Transverse colon (tissue), 4 donors: Measurements from ENCODE around the gene WDR5. TPM values are rescaled to one million over a fixed set of nuclear protein-coding genes. Genes with fewer than 3 reads are reported as not detected.

ENCODE experiments used
- DNase-seq: peaks from one replicate; pipeline ENCODE4 v3.0.0-alpha.2; 2019
- H3K27ac ChIP-seq, 4 donors: fragments of 200-600 bp; sonication (generic); 2 replicates each; pipeline ENCODE4 v1.5.1; 2016 to 2018; ENCODE audit warnings: inconsistent platforms in 4 of 4
- H3K27me3 ChIP-seq: fragments of 200-600 bp; sonication (generic); 2 replicates; pipeline ENCODE4 v1.5.1; 2017; ENCODE audit warnings: inconsistent platforms
- H3K36me3 ChIP-seq, 4 donors: fragments of 200-600 bp; sonication (generic); 2 replicates each; pipeline ENCODE4 v1.5.1; 2017 to 2019; ENCODE audit warnings: inconsistent platforms in 4 of 4
- H3K4me1 ChIP-seq, 4 donors: fragments of 200-600 bp; sonication (generic); 2 replicates each; pipeline ENCODE4 v1.5.1; 2017 to 2020; ENCODE audit warnings: inconsistent platforms in 4 of 4
- H3K4me3 ChIP-seq, 4 donors: fragments of 200-600 bp; sonication (generic); 1 replicate in 1 of 4; 2 replicates in 3 of 4; pipeline versions ENCODE4 v1.5.1 to v1.6.1; 2017 to 2019; ENCODE audit warnings: inconsistent platforms in 4 of 4
- H3K9me3 ChIP-seq, 2 donors: fragments of 200-600 bp; sonication (generic); 2 replicates each; pipeline ENCODE4 v1.5.1; 2017 to 2019; ENCODE audit warnings: inconsistent platforms in 2 of 2
- EP300 ChIP-seq: sonication (generic); formaldehyde crosslinking; IDR thresholded peaks from one replicate; pipeline ENCODE4 v1.6.1; 2017; ENCODE audit warnings: antibody characterized with exemption, low read depth
- POLR2A ChIP-seq: fragments of 450-650 bp; IDR thresholded peaks from one replicate; pipeline ENCODE4 v1.6.1; 2016; ENCODE audit warnings: antibody characterized with exemption, mild to moderate bottlenecking, moderate library complexity
- POLR2AphosphoS5 ChIP-seq, 3 donors: sonication (generic); formaldehyde crosslinking; IDR thresholded peaks; one replicate each; pipeline ENCODE4 v1.6.1; 2016; ENCODE audit warnings: antibody characterized with exemption in 3 of 3
- WGBS, 2 donors: methylation state at CpG; one replicate each; pipeline ENCODE4 v1.1.5; 2018; ENCODE audit warnings: low coverage in 1 of 2; 5-methylcytosine and 5-hydroxymethylcytosine counted together
- in situ Hi-C, 4 donors: fragments of 200-750 bp; cut with MboI; loops; one replicate each; pipeline versions ENCODE4 v1.15.0 to v1.15.1; 2017; ENCODE audit warnings: low sequenced_read_pairs in 3 of 4, low pct_ligation_motif_present in 1 of 4, low pct_unique_long_range_greater_than_20kb in 1 of 4
- intact Hi-C: fragments of 100-400 bp; cut with DNase I; formaldehyde crosslinking; loops from one replicate; pipeline ENCODE4 v1.15.1; 2023; ENCODE audit warnings: low total_unique reads
- total RNA-seq, 4 donors: library from RNA; depleted of rRNA; stranded (reverse); fragments of >200 nt; gene quantifications; one replicate each; pipeline ENCODE4 v1.1.0, GENCODE V29; 2016
- TF ChIP-seq, protein P1 (sequence below), 5 experiments: fragments of 200-600 bp in 3 of 5; fragments of 450-650 bp in 2 of 5; sonication (generic) in 3 of 5; IDR thresholded peaks; 1 replicate in 2 of 5; 2 replicates in 3 of 5; pipeline ENCODE4 v1.5.1; 2016 to 2017; ENCODE audit warnings: antibody characterized with exemption in 5 of 5, inconsistent platforms in 3 of 5, mild to moderate bottlenecking in 2 of 5, moderate library complexity in 1 of 5

WDR5 gene
- total RNA-seq, 4 donors from 2014 or later: 8.2 to 95.7 (median 16.3) TPM

DNA sequence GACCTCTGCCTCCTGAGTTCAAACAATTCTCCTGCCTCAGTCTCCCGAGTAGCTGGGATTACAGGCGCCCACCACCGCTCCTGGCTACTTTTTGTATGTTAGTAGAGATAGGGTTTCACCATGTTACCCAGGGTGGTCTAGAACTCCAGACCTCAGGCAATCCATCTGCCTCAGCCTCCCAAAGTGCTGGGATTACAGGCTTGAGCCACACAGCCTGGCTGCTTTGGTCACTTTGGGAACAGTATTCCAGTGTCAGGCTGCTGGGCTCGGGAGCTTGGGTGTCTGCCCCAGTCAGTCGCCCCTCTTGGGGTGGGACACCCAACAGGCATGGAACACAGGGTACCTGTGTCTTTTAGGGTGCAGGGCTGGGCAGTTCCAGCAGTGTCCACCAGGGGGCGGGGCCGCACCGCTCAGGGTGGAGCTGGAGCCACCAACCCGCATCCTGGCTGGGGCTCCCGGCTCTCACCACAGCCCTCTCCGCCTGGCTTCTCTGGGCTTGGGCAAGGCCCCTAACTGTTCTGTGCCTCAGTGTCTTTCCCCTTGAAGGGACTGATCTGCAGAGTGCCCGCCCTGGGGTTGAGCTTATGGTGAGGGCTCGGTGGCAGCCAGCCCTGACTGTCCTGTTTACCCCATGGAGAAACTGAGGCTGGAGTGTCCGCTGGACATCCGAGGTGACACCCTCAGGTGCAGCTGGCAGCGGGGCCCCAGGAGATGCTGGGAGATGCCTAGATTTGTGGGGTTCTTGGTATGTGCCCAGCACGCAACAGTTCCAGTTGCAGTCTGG is 34.8 kb downstream of the WDR5 start:
- Histone ChIP-seq H3K36me3 (no peaks in the 10 kb centered on the region), H3K27ac (peak overlapping the region in 2 of 4 donors; percentile 56 to 68), H3K4me3 (no peak overlapping the region), H3K27me3 (peaks cover 5% of the 10 kb centered on the region), H3K9me3 (peaks cover 0 to 4% of the 10 kb centered on the region in 2 donors), H3K4me1 (peaks cover 0 to 27% (median 5%) of the 10 kb centered on the region in 4 donors)
- no peak for DNase-seq
- intact Hi-C loops: loop anchor here (1.0 to 10.0 kb wide), 2 partner anchors 154 to 273 kb away; partner anchors contain the start of gene RXRA
- 31% methylated on average over 17 of the region's 17 CpGs; no CpG with 5 or more reads in 1 of the 2 donors for WGBS, 2 donors
- TF ChIP-seq POLR2A: no peak
- in situ Hi-C loops: loop anchor here in 2 of 4 donors (10.0 to 25.0 kb wide), 2 partner anchors 274 to 567 kb away; no protein-coding TSS in a partner anchor

GRCh38 chr9:134171316-134172197 is 35.7 kb downstream of the WDR5 start:
- DNase-seq: no peak
- no peak for TF ChIP-seq POLR2AphosphoS5 (IDR thresholded peaks at IDR 0.05)
- TF ChIP-seq POLR2A: no peak
- TF ChIP-seq EP300: no peak
- TF ChIP-seq, protein P1, sequence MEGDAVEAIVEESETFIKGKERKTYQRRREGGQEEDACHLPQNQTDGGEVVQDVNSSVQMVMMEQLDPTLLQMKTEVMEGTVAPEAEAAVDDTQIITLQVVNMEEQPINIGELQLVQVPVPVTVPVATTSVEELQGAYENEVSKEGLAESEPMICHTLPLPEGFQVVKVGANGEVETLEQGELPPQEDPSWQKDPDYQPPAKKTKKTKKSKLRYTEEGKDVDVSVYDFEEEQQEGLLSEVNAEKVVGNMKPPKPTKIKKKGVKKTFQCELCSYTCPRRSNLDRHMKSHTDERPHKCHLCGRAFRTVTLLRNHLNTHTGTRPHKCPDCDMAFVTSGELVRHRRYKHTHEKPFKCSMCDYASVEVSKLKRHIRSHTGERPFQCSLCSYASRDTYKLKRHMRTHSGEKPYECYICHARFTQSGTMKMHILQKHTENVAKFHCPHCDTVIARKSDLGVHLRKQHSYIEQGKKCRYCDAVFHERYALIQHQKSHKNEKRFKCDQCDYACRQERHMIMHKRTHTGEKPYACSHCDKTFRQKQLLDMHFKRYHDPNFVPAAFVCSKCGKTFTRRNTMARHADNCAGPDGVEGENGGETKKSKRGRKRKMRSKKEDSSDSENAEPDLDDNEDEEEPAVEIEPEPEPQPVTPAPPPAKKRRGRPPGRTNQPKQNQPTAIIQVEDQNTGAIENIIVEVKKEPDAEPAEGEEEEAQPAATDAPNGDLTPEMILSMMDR (IDR thresholded peaks at IDR 0.05): no peak
- no peak overlapping the region for H3K4me3 ChIP-seq
- H3K9me3 ChIP-seq: peaks cover 0 to 4% of the 10 kb centered on the region in 2 donors
- H3K36me3 ChIP-seq: no peaks in the 10 kb centered on the region
- peaks cover 0 to 34% (median 5%) of the 10 kb centered on the region in 4 donors for H3K4me1 ChIP-seq
- peak overlapping the region; percentile 50 to 69 (median 62) for H3K27ac ChIP-seq
- 44 to 65% methylated on average over 7 to 23 of the region's 23 CpGs for WGBS, 2 donors
- intact Hi-C loops (loop anchor here (10.0 kb wide), 1 partner anchor 153 kb away; the partner anchor contains the start of gene RXRA), in situ Hi-C loops (loop anchor here in 2 of 4 donors (10.0 to 25.0 kb wide), 2 partner anchors 273 to 566 kb away; no protein-coding TSS in a partner anchor)
- peaks cover 13% of the 10 kb centered on the region for H3K27me3 ChIP-seq

DNA sequence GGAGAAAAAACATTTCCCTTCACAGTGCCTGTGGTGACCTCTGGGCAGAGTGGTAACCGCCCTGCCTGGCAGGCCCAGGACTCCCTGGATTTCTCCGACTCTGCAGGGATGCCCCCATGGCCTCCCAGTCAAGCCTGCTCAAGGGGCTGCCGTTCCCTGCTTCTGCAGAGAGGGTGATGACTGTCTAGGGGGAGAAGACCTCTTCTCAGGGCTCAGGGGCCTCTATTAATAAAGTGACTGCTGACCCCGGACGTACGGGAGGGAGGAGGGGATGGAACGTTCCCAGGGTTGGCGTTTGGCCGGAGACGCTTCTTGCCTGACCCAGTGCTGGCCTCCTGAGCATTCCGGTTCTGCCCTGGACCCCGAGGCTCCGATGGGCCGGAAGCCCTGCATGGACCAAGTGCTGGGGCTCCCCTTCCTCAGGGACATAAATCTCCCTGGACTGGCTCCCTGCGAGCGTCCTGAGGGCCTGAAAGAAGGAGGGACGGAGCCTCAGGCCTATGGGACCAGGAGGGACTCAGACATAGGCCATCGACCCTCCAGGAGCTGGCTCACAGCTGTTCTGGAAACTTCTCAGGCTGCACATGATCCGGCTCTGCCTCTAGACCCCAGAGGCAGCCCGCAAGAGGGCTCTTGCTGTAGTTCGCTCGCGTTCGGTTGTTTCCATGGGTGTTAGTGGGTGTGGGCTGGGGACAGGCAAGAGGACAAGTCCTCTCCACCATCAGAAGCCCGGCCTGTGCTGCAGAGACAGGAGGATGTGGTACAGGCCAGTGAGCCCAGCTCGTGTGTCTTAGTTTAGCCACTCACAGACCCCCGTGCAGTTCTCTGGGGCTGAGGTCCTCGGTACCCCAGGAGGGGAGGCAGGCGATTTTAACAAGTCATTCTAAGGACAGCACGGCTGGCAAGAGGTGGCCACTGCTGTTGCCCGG is 36.6 kb downstream of the WDR5 start:
- Histone ChIP-seq H3K9me3 (peaks cover 0 to 4% of the 10 kb centered on the region in 2 donors), H3K27ac (peak overlapping the region; percentile 50 to 68 (median 60)), H3K4me3 (no peak overlapping the region), H3K36me3 (no peaks in the 10 kb centered on the region), H3K27me3 (peaks cover 15% of the 10 kb centered on the region), H3K4me1 (peaks cover 0 to 34% (median 5%) of the 10 kb centered on the region in 4 donors)
- 87% methylated on average over 29 of the region's 31 CpGs; no CpG with 5 or more reads in 1 of the 2 donors for WGBS, 2 donors
- in situ Hi-C loops (loop anchor here in 2 of 4 donors (10.0 to 25.0 kb wide), 2 partner anchors 272 to 565 kb away; no protein-coding TSS in a partner anchor), intact Hi-C loops (loop anchor here (10.0 kb wide), 1 partner anchor 152 kb away; the partner anchor contains the start of gene RXRA)
- TF ChIP-seq POLR2A (no peak), EP300 (no peak), POLR2AphosphoS5 (IDR thresholded peaks at IDR 0.05) (no peak)
- TF ChIP-seq, protein P1 (IDR thresholded peaks at IDR 0.05): no peak
- no peak for DNase-seq
